Calu3 (cell line): ENCODE results near the gene CPAMD8. TPM values are rescaled to one million over a fixed set of nuclear protein-coding genes. Genes with fewer than 3 reads are reported as not detected.
A peak's percentile ranks its signal among the peaks of the same experiment; 100 is the strongest.

Source experiments
- BruUV-seq: library from RNA; stranded (reverse); fragments of 400-500 nt; replicated peaks from 2 replicates; lab custom pipeline; 2021; lab: Mats Ljungman, UMichigan
- CTCF ChIA-PET: fragments of 300-600 bp; sonication (Branson Sonifier 250); formaldehyde crosslinking; loops from one replicate; lab custom pipeline; 2022; ENCODE audit warnings: antibody characterized with exemption; lab: Charles Lee
- DNase-seq: peaks from one replicate; pipeline ENCODE4 v3.0.0; 2022
- H3K27ac Mint-ChIP-seq: one replicate; pipeline ENCODE4 v1.8.0; 2022; ENCODE audit warnings: mixed read lengths; ENCODE audit not compliant: unreplicated experiment
- H3K27me3 Mint-ChIP-seq: one replicate; pipeline ENCODE4 v1.8.0; 2022; ENCODE audit warnings: mixed read lengths; ENCODE audit not compliant: unreplicated experiment
- H3K36me3 Mint-ChIP-seq: one replicate; pipeline ENCODE4 v1.8.0; 2022; ENCODE audit warnings: mild to moderate bottlenecking, moderate library complexity, mixed read lengths; ENCODE audit not compliant: insufficient read depth, unreplicated experiment
- H3K4me1 Mint-ChIP-seq: one replicate; pipeline ENCODE4 v1.8.0; 2022; ENCODE audit warnings: mild to moderate bottlenecking, low read depth, mixed read lengths; ENCODE audit not compliant: unreplicated experiment
- H3K4me3 Mint-ChIP-seq: one replicate; pipeline ENCODE4 v1.8.0; 2022; ENCODE audit warnings: mild to moderate bottlenecking, low read depth, moderate library complexity, mixed read lengths; ENCODE audit not compliant: unreplicated experiment
- H3K9me3 Mint-ChIP-seq: one replicate; pipeline ENCODE4 v1.8.0; 2022; ENCODE audit warnings: low read depth, mixed read lengths; ENCODE audit not compliant: unreplicated experiment
- intact Hi-C: fragments of 100-400 bp; cut with micrococcal nuclease; formaldehyde crosslinking; loops from one replicate; pipeline ENCODE4 v1.10.0; 2022; ENCODE audit not compliant: unreplicated experiment
- total RNA-seq: library from RNA; stranded (reverse); gene quantifications from 2 replicates; pipeline ENCODE4 v1.2.3, GENCODE V29; 2022
- TF ChIP-seq, protein P1 (sequence below): fragments of 200-600 bp; IDR thresholded peaks from one replicate; pipeline ENCODE4 v1.8.0; 2022; ENCODE audit warnings: antibody characterized with exemption; ENCODE audit not compliant: unreplicated experiment

CPAMD8 gene
- total RNA-seq, 1 experiment from 2014 or later = 5.8 TPM

DNA sequence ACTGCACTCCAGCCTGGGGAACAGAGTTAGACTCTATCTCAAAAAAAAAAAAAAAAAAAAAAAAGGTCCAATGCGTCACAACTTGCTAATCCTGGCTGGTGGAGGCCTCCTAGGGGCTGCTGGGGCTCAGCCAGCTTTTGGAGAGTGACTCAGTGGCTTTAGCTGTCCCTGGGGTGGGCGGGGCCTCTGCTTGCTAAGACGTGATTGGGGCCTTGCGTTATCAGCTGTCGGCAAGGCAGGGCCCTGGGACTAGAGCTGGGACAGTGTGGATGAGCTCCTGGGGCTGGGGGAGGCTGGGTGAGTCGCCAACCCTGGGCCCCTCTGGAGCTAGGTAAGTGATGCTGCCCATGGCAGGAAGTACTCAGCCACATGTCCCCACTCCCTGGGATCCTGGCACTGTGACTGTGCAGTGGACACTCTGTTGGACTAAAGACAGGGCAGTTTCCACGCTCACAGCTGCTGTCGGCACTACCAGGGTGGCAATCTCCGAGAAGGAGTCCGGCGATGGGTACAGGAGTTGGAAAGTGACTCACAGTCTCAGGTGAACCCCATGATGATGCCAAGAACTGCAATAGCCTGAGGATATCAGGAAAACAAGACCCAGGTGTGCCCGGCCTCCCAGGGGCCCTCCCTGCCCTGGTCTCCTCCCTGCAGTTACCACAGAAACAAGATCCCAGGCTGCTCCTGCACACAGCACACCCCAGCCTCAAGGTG lies 105.6 kb downstream of the CPAMD8 start:
- Mint-ChIP-seq H3K4me1 (no peaks in the 10 kb centered on the region), H3K4me3 (no peak overlapping the region), H3K27ac (no peak overlapping the region), H3K27me3 (peaks cover 31% of the 10 kb centered on the region), H3K9me3 (peaks cover 2% of the 10 kb centered on the region), H3K36me3 (no peaks in the 10 kb centered on the region)
- intact Hi-C loops = no loop called here
- BruUV-seq = no TSS peak
- CTCF ChIA-PET = interaction anchor here (0.6 kb wide), 1 partner anchor 62 kb away, joined by 6 read pairs; no protein-coding TSS in a partner anchor
- TF ChIP-seq, protein P1, sequence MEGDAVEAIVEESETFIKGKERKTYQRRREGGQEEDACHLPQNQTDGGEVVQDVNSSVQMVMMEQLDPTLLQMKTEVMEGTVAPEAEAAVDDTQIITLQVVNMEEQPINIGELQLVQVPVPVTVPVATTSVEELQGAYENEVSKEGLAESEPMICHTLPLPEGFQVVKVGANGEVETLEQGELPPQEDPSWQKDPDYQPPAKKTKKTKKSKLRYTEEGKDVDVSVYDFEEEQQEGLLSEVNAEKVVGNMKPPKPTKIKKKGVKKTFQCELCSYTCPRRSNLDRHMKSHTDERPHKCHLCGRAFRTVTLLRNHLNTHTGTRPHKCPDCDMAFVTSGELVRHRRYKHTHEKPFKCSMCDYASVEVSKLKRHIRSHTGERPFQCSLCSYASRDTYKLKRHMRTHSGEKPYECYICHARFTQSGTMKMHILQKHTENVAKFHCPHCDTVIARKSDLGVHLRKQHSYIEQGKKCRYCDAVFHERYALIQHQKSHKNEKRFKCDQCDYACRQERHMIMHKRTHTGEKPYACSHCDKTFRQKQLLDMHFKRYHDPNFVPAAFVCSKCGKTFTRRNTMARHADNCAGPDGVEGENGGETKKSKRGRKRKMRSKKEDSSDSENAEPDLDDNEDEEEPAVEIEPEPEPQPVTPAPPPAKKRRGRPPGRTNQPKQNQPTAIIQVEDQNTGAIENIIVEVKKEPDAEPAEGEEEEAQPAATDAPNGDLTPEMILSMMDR = no peak
- DNase-seq = peak; percentile 42

DNA sequence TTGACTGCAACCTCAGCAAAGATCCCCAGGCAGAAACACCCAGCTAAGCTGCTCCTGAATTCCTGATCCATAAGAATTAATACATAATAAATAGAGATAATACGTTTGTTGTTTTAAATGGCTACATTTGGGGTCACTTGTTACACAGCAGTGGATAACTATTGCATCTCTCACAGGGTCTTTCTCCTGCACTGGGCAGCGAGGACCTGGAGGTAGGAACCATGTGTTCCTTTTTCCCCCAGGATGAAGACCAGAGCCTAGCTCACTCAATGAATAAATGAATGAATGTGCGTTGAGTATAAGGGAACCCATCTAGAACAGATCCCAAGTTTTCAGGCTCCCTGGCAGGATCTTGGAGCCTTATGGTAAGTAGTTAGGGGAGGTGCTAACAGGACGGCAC lies 107.1 kb downstream of the CPAMD8 start:
- Mint-ChIP-seq H3K27ac (no peak overlapping the region), H3K36me3 (no peaks in the 10 kb centered on the region)

DNA sequence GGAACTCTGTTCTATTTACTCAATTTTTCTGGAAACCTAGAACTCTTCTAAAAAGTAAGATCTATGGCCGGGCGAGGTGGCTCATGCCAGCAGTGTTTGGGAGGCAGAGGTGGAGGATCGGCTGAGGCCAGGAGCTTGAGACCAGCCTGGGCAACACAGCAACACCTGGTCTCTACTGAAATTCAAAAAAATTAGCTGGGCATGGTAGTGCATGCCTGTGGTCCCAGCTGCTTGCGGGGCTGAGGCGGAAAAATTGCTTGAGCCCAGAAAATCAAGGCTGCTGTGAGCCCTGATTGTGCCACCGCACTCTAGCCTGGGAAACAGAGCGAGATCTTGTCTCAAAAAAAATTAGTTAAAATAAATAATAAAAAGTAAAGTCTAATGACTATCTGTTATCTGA lies 109.2 kb downstream of the CPAMD8 start:
- Mint-ChIP-seq H3K9me3 (peaks cover 5% of the 10 kb centered on the region), H3K27ac (no peak overlapping the region), H3K4me3 (no peak overlapping the region), H3K27me3 (peaks cover 27% of the 10 kb centered on the region), H3K4me1 (no peaks in the 10 kb centered on the region), H3K36me3 (no peaks in the 10 kb centered on the region)
- CTCF ChIA-PET = no interaction called here
- no peak for DNase-seq
- TF ChIP-seq, protein P1 = no peak
- intact Hi-C loops = no loop called here
- BruUV-seq = no TSS peak

More for the DNA sequence above, 107.1 kb downstream of the CPAMD8 start:
- TF ChIP-seq, protein P1 = no peak
- Mint-ChIP-seq H3K27me3 (peaks cover 40% of the 10 kb centered on the region), H3K4me3 (no peak overlapping the region), H3K9me3 (peaks cover 2% of the 10 kb centered on the region), H3K4me1 (no peaks in the 10 kb centered on the region)
- no TSS peak for BruUV-seq
- CTCF ChIA-PET = interaction anchor here (0.5 kb wide), 1 partner anchor 274 kb away, joined by 5 read pairs; no protein-coding TSS in a partner anchor
- intact Hi-C loops = no loop called here
- DNase-seq = no peak

DNA sequence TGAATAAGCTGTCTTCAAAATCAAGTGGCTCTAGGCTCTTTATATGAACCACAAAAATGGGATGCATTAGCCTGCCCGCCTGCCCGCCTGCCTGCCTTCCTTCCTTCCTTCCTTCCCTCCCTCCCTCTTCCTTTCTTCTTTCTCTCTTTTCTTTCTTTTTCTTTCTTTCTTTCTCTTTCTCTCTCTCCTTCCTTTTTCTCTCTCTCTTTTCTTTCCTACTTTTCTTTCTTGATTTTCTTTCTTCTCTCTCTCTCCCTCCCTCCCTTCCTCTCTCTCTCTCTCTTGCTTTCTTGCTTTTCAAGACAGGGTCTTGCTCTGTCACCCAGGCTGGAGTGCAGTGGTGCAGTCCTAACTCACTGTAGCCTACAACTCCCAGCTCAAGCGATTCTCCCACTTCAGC lies 110.9 kb downstream of the CPAMD8 start:
- Mint-ChIP-seq H3K9me3 (peaks cover 5% of the 10 kb centered on the region), H3K27me3 (peaks cover 23% of the 10 kb centered on the region), H3K4me3 (no peak overlapping the region), H3K36me3 (no peaks in the 10 kb centered on the region), H3K27ac (no peak overlapping the region), H3K4me1 (no peaks in the 10 kb centered on the region)
- intact Hi-C loops = no loop called here
- TF ChIP-seq, protein P1 = no peak
- CTCF ChIA-PET = interaction anchor here (0.6 kb wide), 1 partner anchor 54 kb away, joined by 6 read pairs; no protein-coding TSS in a partner anchor
- DNase-seq = no peak
- BruUV-seq = no TSS peak
